SKM-1 (cell line): Measurements from ENCODE around the gene AMZ1.
"Not testable (repeated sequence)": the region's sequence is repeated elsewhere in the genome, so short reads cannot be mapped to it uniquely, and the experiment has no call there.

Experiments used
- DNase-seq: peaks from one replicate; lab custom pipeline; 2025; ENCODE audit not compliant: unreplicated experiment; lab: John Stamatoyannopoulos, UW

Gene AMZ1

GRCh38 chr7:2689343-2689847 lies 1.4 kb downstream of the AMZ1 start:
- DNase-seq: no peak

GRCh38 chr7:2689951-2690705 lies 2.1 kb downstream of the AMZ1 start:
- DNase-seq: no peak

GRCh38 chr7:2691011-2691707 lies 3.2 kb downstream of the AMZ1 start:
- DNase-seq: no peak

- not testable (repeated sequence) for DNase-seq
Observed at GRCh38 chr7:2691932-2692439, 4.0 kb downstream of the AMZ1 start.

GRCh38 chr7:2692543-2692942 lies 4.5 kb downstream of the AMZ1 start:
- DNase-seq: no peak

GRCh38 chr7:2693420-2694121 lies 5.6 kb downstream of the AMZ1 start:
- not testable (repeated sequence) for DNase-seq

GRCh38 chr7:2694122-2694436 lies 6.1 kb downstream of the AMZ1 start:
- DNase-seq: not testable (repeated sequence)

GRCh38 chr7:2698581-2699288 lies 10.7 kb downstream of the AMZ1 start:
- no peak for DNase-seq

GRCh38 chr7:2699289-2699620 lies 11.3 kb downstream of the AMZ1 start:
- DNase-seq: no peak

- no peak for DNase-seq
Observed at GRCh38 chr7:2700141-2700850, 12.3 kb downstream of the AMZ1 start.

- no peak for DNase-seq
Observed at GRCh38 chr7:2701424-2701823, 13.4 kb downstream of the AMZ1 start.

- no peak for DNase-seq
Observed at GRCh38 chr7:2701832-2702593, 14.0 kb downstream of the AMZ1 start.

GRCh38 chr7:2702594-2702957 lies 14.6 kb downstream of the AMZ1 start:
- DNase-seq: no peak

- no peak for DNase-seq
Observed at GRCh38 chr7:2705371-2706096, 17.5 kb downstream of the AMZ1 start.

- DNase-seq: no peak
Observed at GRCh38 chr7:2706685-2707126, 18.7 kb downstream of the AMZ1 start.

GRCh38 chr7:2707481-2707880 lies 19.5 kb downstream of the AMZ1 start:
- no peak for DNase-seq

- DNase-seq: no peak
Observed at GRCh38 chr7:2708041-2708440, 20.0 kb downstream of the AMZ1 start.

- no peak for DNase-seq
Observed at GRCh38 chr7:2708547-2709310, 20.7 kb downstream of the AMZ1 start.
